Smooth muscle cell (in vitro differentiated cells): ENCODE data around the gene SRSF9. TPM values are rescaled to one million over a fixed set of nuclear protein-coding genes. Genes with fewer than 3 reads are reported as not detected.

Experiments
- DNase-seq: peaks from one replicate; lab custom pipeline; 2025; ENCODE audit not compliant: unreplicated experiment; lab: John Stamatoyannopoulos, UW
- H2AFZ ChIP-seq: fragments of 200-600 bp; sonication (generic); 2 replicates; pipeline ENCODE4 v1.6.0; 2016; ENCODE audit warnings: antibody characterized with exemption, low read depth, mild to moderate bottlenecking
- H3F3A ChIP-seq: fragments of 200-600 bp; sonication (generic); 2 replicates; pipeline ENCODE4 v1.6.0; 2017; ENCODE audit warnings: antibody characterized with exemption, low read depth
- H3K27ac ChIP-seq: fragments of 200-600 bp; sonication (generic); 2 replicates; pipeline ENCODE4 v1.5.1; 2016; ENCODE audit warnings: low read depth, mild to moderate bottlenecking
- H3K27me3 ChIP-seq: fragments of 200-600 bp; sonication (generic); 2 replicates; pipeline ENCODE4 v1.6.1; 2016; ENCODE audit warnings: low read depth, mild to moderate bottlenecking
- H3K36me3 ChIP-seq: fragments of 200-600 bp; sonication (generic); 2 replicates; pipeline ENCODE4 v1.5.1; 2016; ENCODE audit warnings: low read depth
- H3K4me1 ChIP-seq: fragments of 200-600 bp; sonication (generic); 2 replicates; pipeline ENCODE4 v1.5.1; 2016; ENCODE audit warnings: low read depth
- H3K4me2 ChIP-seq: fragments of 200-600 bp; sonication (generic); 2 replicates; pipeline ENCODE4 v1.6.0; 2016; ENCODE audit warnings: mild to moderate bottlenecking
- H3K4me3 ChIP-seq: fragments of 200-600 bp; sonication (generic); 2 replicates; pipeline ENCODE4 v1.5.1; 2016; ENCODE audit warnings: mild to moderate bottlenecking
- H3K79me2 ChIP-seq: fragments of 200-600 bp; sonication (generic); 2 replicates; pipeline ENCODE4 v1.6.0; 2016; ENCODE audit warnings: low read depth, mild to moderate bottlenecking
- H3K9ac ChIP-seq: fragments of 200-600 bp; sonication (generic); 2 replicates; pipeline ENCODE4 v1.6.0; 2016; ENCODE audit warnings: low read depth
- H3K9me3 ChIP-seq: fragments of 200-600 bp; sonication (generic); replicated peaks from 2 replicates; pipeline ENCODE4 v1.5.1; 2016; ENCODE audit warnings: low read depth
- H4K20me1 ChIP-seq: fragments of 200-600 bp; sonication (generic); 2 replicates; pipeline ENCODE4 v1.6.0; 2016; ENCODE audit warnings: low read depth
- whole genome bisulfite sequencing: methylation state at CpG from one replicate; pipeline ENCODE4 v1.1.7; 2016; ENCODE audit warnings: low lambda C conversion rate; 5-methylcytosine and 5-hydroxymethylcytosine counted together
- polyA plus RNA-seq: library from polyadenylated mRNA; unstranded; fragments of >200 nt; fragmentation: Nextera tagmentation; extraction: Ambion mirVana; gene quantifications from 2 replicates; pipeline ENCODE4 v1.2.1, GENCODE V29; 2016
- total RNA-seq: library from RNA; depleted of rRNA; stranded (reverse); fragments of >200 nt; gene quantifications from 2 replicates; pipeline ENCODE4 v1.2.3, GENCODE V29; 2014
- TF ChIP-seq, protein P1 (sequence below): fragments of 200-600 bp; sonication (generic); IDR thresholded peaks from 2 replicates; pipeline ENCODE4 v1.5.1; 2017; ENCODE audit warnings: borderline replicate concordance, mild to moderate bottlenecking, antibody characterized with exemption; ENCODE audit not compliant: insufficient read depth, poor library complexity, severe bottlenecking

SRSF9 gene
- total and polyA plus RNA-seq, 2 experiments from 2014 or later, result 133 to 264 TPM

DNA sequence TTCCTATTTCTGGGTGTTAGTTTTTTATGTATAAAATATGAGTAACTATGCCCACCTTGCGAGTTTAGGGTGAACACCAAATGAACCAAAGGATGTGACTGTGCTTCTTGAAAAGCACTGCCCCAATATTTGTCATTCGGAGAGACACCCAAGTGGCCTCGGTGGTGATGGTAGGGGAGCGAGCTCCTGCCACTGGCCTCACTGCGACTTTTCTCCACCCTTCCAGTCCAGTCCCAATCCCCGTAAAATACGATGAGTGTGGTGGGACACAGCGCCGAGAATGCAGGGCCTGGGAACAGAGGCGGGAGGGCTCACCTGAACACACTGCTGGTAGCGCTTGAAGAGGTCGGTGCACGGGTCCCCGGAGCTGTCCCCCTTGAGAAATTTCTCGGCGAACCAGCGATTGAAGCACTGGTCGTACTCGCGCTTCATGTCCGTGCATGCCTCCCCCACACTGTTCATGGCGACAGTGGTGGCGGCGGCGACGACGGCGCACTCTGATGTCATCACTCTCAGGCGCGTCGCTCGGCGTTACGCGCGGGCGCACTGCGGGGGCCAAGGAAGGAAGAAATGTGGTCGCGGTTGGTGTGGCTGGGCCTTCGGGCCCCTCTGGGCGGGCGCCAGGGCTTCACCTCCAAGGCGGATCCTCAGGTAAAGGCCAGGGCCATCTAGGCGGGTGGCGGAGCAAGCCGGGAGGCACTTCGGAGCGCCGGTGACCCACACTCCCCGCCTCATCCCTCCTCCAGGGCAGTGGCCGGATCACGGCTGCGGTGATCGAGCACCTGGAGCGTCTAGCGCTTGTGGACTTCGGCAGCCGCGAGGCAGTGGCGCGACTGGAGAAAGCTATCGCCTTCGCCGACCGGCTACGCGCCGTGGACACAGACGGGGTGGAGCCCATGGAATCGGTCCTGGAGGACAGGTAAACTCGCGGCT, 23.4 kb downstream of the SRSF9 start, which contains the start of the genes GATC and TRIAP1:
Gene GATC (plus strand): TSS at position 534 of the 933 bp plus-strand sequence. CDS start 37 bp downstream, at position 571.
Gene TRIAP1 (minus strand): TSS at position 474 of the 933 bp plus-strand sequence. CDS start 12 bp downstream, at position 462.
- H3K4me3 ChIP-seq, result peak within 1 kb of the TSS; percentile 80
- H3K79me2 ChIP-seq, result peaks cover 64% of the 10 kb centered on the region
- no peaks in the 10 kb centered on the region for H4K20me1 ChIP-seq
- no peaks in the 10 kb centered on the region for H3K27me3 ChIP-seq
- H3F3A ChIP-seq, result peaks cover 7% of the 10 kb centered on the region
- peak within 1 kb of the TSS; percentile 90 for H3K9ac ChIP-seq
- WGBS, result under 1% methylated on average over 69 of the region's 73 CpGs
- TF ChIP-seq, protein P1, sequence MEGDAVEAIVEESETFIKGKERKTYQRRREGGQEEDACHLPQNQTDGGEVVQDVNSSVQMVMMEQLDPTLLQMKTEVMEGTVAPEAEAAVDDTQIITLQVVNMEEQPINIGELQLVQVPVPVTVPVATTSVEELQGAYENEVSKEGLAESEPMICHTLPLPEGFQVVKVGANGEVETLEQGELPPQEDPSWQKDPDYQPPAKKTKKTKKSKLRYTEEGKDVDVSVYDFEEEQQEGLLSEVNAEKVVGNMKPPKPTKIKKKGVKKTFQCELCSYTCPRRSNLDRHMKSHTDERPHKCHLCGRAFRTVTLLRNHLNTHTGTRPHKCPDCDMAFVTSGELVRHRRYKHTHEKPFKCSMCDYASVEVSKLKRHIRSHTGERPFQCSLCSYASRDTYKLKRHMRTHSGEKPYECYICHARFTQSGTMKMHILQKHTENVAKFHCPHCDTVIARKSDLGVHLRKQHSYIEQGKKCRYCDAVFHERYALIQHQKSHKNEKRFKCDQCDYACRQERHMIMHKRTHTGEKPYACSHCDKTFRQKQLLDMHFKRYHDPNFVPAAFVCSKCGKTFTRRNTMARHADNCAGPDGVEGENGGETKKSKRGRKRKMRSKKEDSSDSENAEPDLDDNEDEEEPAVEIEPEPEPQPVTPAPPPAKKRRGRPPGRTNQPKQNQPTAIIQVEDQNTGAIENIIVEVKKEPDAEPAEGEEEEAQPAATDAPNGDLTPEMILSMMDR, result no peak
- peak within 1 kb of the TSS; percentile 94 for H3K4me2 ChIP-seq
- peak within 1 kb of the TSS; percentile 76 for H2AFZ ChIP-seq
- H3K36me3 ChIP-seq, result no peaks in the 10 kb centered on the region
- peak; percentile 70 for DNase-seq
- peak within 1 kb of the TSS; percentile 89 for H3K27ac ChIP-seq
- H3K4me1 ChIP-seq, result peaks cover 9% of the 10 kb centered on the region
- H3K9me3 ChIP-seq, result no peaks in the 10 kb centered on the region

DNA sequence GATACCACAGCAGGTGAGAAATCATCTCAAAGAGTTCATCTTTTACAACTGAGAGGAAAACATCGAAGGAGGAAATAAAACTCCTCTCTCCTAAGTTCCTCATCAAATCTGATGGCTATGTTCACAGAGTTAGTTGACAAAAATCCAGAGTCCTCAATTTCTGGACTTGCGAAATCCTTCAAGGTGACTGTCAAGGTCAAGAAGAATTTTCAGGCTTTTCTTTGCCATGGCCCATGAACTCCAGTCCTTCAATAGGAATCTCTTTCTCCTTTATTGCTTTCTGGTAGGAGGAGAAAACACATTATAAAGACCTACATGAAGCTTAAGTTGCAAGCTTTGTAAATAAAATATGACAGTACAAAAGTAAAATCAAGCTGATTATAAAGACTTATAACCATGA, 24.9 kb downstream of the SRSF9 start:
- TF ChIP-seq, protein P1, result no peak
- Histone ChIP-seq H3F3A (peaks cover 7% of the 10 kb centered on the region), H3K9me3 (no peaks in the 10 kb centered on the region), H2AFZ (no peak overlapping the region), H3K27ac (no peak overlapping the region), H3K36me3 (no peaks in the 10 kb centered on the region), H3K79me2 (peaks cover 73% of the 10 kb centered on the region), H3K27me3 (no peaks in the 10 kb centered on the region), H3K9ac (no peak overlapping the region), H4K20me1 (peaks cover 11% of the 10 kb centered on the region), H3K4me1 (peaks cover 9% of the 10 kb centered on the region), H3K4me3 (no peak overlapping the region), H3K4me2 (peak overlapping the region; percentile 94)
- WGBS, result 98% methylated on average over 2 of the region's 2 CpGs
- DNase-seq, result no peak

DNA sequence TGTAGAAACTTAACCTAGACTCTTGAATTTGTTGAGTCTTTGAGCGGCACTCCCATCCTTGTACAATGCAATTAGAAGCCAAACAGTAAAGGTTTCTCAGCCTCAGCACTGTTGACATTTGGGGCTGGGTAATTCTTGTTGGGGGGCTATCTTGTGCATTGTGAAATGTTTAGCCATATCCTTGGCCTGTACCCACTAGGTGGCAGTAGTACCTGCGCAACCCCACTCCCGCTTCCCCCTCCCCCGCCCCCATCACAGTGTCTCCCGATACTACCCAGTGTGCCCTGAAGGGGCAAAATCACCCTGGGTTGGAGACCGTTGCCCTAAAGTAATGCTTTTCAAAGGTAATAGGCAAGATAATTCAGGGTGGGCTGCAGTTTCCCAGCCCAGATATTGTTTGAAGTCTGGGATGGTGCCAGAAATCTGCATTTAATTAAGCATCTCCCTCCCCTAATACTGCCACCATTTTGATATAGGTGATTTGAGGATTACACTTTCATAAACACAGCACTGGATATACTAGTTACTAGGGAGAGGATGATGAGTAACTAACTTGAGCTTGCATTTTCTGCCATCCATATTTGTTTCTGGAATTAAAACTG, 29.8 kb downstream of the SRSF9 start:
- TF ChIP-seq, protein P1, result peak; percentile 61
- H3F3A ChIP-seq, result peaks cover 3% of the 10 kb centered on the region

More for the DNA sequence above, 29.8 kb downstream of the SRSF9 start:
- H3K27ac ChIP-seq, result no peak overlapping the region
- H2AFZ ChIP-seq, result no peak overlapping the region
- H3K4me3 ChIP-seq, result peak overlapping the region; percentile 98
- no peaks in the 10 kb centered on the region for H3K36me3 ChIP-seq
- 38% methylated on average over 6 of the region's 6 CpGs for WGBS
- H3K9ac ChIP-seq, result no peak overlapping the region
- peak overlapping the region; percentile 90 for H3K4me2 ChIP-seq
- H3K27me3 ChIP-seq, result no peaks in the 10 kb centered on the region
- peaks cover 24% of the 10 kb centered on the region for H4K20me1 ChIP-seq
- H3K79me2 ChIP-seq, result peaks cover 51% of the 10 kb centered on the region
- H3K4me1 ChIP-seq, result peaks cover 15% of the 10 kb centered on the region
- DNase-seq, result peak; percentile 6
- no peaks in the 10 kb centered on the region for H3K9me3 ChIP-seq
